T-cell (primary cell): ENCODE measurements around the gene ANO2. TPM values are rescaled to one million over a fixed set of nuclear protein-coding genes. Genes with fewer than 3 reads are reported as not detected.
A peak's percentile ranks its signal among the peaks of the same experiment; 100 is the strongest.

ENCODE experiments used
- ATAC-seq, 4 experiments: fragments of 200-7000 bp in 3 of 4; fragments of 150-1000 bp in 1 of 4; cut with Tn5 transposase; replicated peaks in 1 of 4; 1 replicate in 3 of 4; 2 replicates in 1 of 4; pipeline ENCODE4 v1.10.0; 2021; ENCODE audit warnings: moderate library complexity in 3 of 4, mild to moderate bottlenecking in 2 of 4, moderate number of reproducible peaks in 1 of 4
- CTCF ChIA-PET, 2 donors: fragments of 300-600 bp; sonication (Branson Sonifier 250); formaldehyde crosslinking; loops; one replicate each; lab custom pipeline; 2022; ENCODE audit warnings: antibody characterized with exemption in 2 of 2; lab: Charles Lee
- POLR2A ChIA-PET, 2 donors: fragments of 300-600 bp; sonication (Branson Sonifier 250); formaldehyde crosslinking; loops; one replicate each; lab custom pipeline; 2022; ENCODE audit warnings: antibody characterized with exemption in 2 of 2; lab: Charles Lee
- DNase-seq, 35 experiments: peaks; one replicate each; pipeline versions ENCODE4 v3.0.0 to v3.0.0-alpha.2; 2013 to 2023
- H3K27ac ChIP-seq: one replicate; pipeline ENCODE4 v1.5.1; 2013; ENCODE audit warnings: low read length
- H3K27me3 ChIP-seq, 2 experiments: replicated peaks in 1 of 2; 1 replicate in 1 of 2; 2 replicates in 1 of 2; pipeline versions ENCODE4 v1.6.1 to v1.7.0; 2013; ENCODE audit warnings: low read length in 1 of 2, mixed read lengths in 1 of 2; ENCODE audit not compliant: control insufficient read depth in 2 of 2, insufficient read depth in 2 of 2; ENCODE audit errors: extremely low read depth in 1 of 2
- H3K36me3 ChIP-seq, 2 donors: 1 replicate in 1 of 2; 2 replicates in 1 of 2; pipeline versions ENCODE4 v1.6.1 to v1.7.0; 2013; ENCODE audit warnings: low read length in 1 of 2; ENCODE audit not compliant: control insufficient read depth in 2 of 2, insufficient read depth in 1 of 2; ENCODE audit errors: extremely low read depth in 1 of 2
- H3K4me1 ChIP-seq, 2 experiments: 1 replicate in 1 of 2; 2 replicates in 1 of 2; pipeline versions ENCODE4 v1.6.1 to v1.7.0; 2013; ENCODE audit warnings: low read length in 2 of 2, mixed read lengths in 1 of 2; ENCODE audit not compliant: insufficient read depth in 2 of 2, control insufficient read depth in 1 of 2; ENCODE audit errors: extremely low read depth in 1 of 2
- H3K4me3 ChIP-seq, 2 donors: 1 replicate in 1 of 2; 2 replicates in 1 of 2; pipeline versions ENCODE4 v1.5.1 to v1.7.0; 2013; ENCODE audit warnings: mild to moderate bottlenecking in 2 of 2, low read length in 1 of 2, moderate library complexity in 1 of 2; ENCODE audit not compliant: control insufficient read depth in 1 of 2; ENCODE audit errors: extremely low read depth in 1 of 2
- H3K9me3 ChIP-seq: 2 replicates; pipeline ENCODE4 v1.7.0; 2013
- H3K27ac Mint-ChIP-seq, 2 donors: one replicate each; pipeline ENCODE4 v1.8.0; 2020 to 2021; ENCODE audit warnings: mild to moderate bottlenecking in 2 of 2, mixed read lengths in 2 of 2
- H3K27me3 Mint-ChIP-seq, 2 donors: one replicate each; pipeline ENCODE4 v1.8.0; 2021 to 2022; ENCODE audit warnings: mixed read lengths in 2 of 2
- H3K36me3 Mint-ChIP-seq: one replicate; pipeline ENCODE4 v1.8.0; 2021; ENCODE audit warnings: mixed read lengths
- H3K4me1 Mint-ChIP-seq, 3 donors: one replicate each; pipeline ENCODE4 v1.8.0; 2020 to 2022; ENCODE audit warnings: mixed read lengths in 3 of 3, mild to moderate bottlenecking in 1 of 3
- H3K4me3 Mint-ChIP-seq, 3 donors: one replicate each; pipeline ENCODE4 v1.8.0; 2020 to 2022; ENCODE audit warnings: mild to moderate bottlenecking in 3 of 3, mixed read lengths in 3 of 3, moderate library complexity in 3 of 3
- H3K9me3 Mint-ChIP-seq, 3 donors: one replicate each; pipeline ENCODE4 v1.8.0; 2020 to 2022; ENCODE audit warnings: mixed read lengths in 3 of 3
- WGBS: methylation state at CpG from one replicate; pipeline ENCODE4 v1.1.5; 2013; ENCODE audit warnings: missing lambda C conversion rate; ENCODE audit not compliant: insufficient coverage; 5-methylcytosine and 5-hydroxymethylcytosine counted together
- total RNA-seq, 35 experiments: library from RNA in 6 of 35; stranded (reverse) in 6 of 35; fragments of 120-200 nt in 1 of 35; gene quantifications; one replicate each; pipeline versions ENCODE4 v1.2.1 to v1.2.4 and lab custom pipeline; 2013 to 2026

The ANO2 gene
- total RNA-seq, 5 donors from 2014 or later (not counting 1 experiment from before 2014, with no cell fraction given): not detected

GRCh38 chr12:5516371-5517241, 428.5 kb downstream of the ANO2 start:
- ChIA-PET POLR2A (no interaction called here), CTCF (no interaction called here)
- Mint-ChIP-seq H3K9me3 (no peaks in the 10 kb centered on the region), H3K27me3 (peaks cover 0 to 15% of the 10 kb centered on the region in 2 donors), H3K27ac (no peak overlapping the region), H3K4me1 (no peaks in the 10 kb centered on the region), H3K36me3 (no peaks in the 10 kb centered on the region), H3K4me3 (no peak overlapping the region)
- DNase-seq: no peak
- ATAC-seq: peak in 1 of 4 experiments; percentile 13
- 64% methylated on average over 1 of the region's 8 CpGs for WGBS
- Histone ChIP-seq H3K4me3 (no peak overlapping the region), H3K36me3 (no peaks in the 10 kb centered on the region), H3K27ac (no peak overlapping the region), H3K27me3 (peaks cover 0 to 14% of the 10 kb centered on the region in 2 experiments), H3K4me1 (no peaks in the 10 kb centered on the region), H3K9me3 (no peaks in the 10 kb centered on the region)

GRCh38 chr12:5515458-5515857, 429.6 kb downstream of the ANO2 start:
- Histone ChIP-seq H3K27ac (no peak overlapping the region), H3K27me3 (peaks cover 0 to 19% of the 10 kb centered on the region in 2 experiments), H3K36me3 (no peaks in the 10 kb centered on the region), H3K9me3 (no peaks in the 10 kb centered on the region), H3K4me1 (no peaks in the 10 kb centered on the region), H3K4me3 (no peak overlapping the region)
- H3K36me3 Mint-ChIP-seq: no peaks in the 10 kb centered on the region
- ATAC-seq (no peak), DNase-seq (no peak)
- no peak overlapping the region for H3K4me3 Mint-ChIP-seq
- H3K27me3 Mint-ChIP-seq: peaks cover 7 to 26% of the 10 kb centered on the region in 2 donors
- H3K27ac Mint-ChIP-seq: no peak overlapping the region
- POLR2A ChIA-PET: no interaction called here
- 91% methylated on average over 1 of the region's 1 CpG for WGBS
- H3K4me1 Mint-ChIP-seq: no peaks in the 10 kb centered on the region
- CTCF ChIA-PET: interaction anchor here in 1 of 2 donors (0.7 kb wide), 1 partner anchor 10 kb away, joined by 4 read pairs; no protein-coding TSS in a partner anchor
- H3K9me3 Mint-ChIP-seq: no peaks in the 10 kb centered on the region

GRCh38 chr12:5514545-5514944, 430.5 kb downstream of the ANO2 start:
- no CpG with 5 or more reads among the region's 4 CpGs for WGBS
- Histone ChIP-seq H3K4me1 (no peaks in the 10 kb centered on the region), H3K9me3 (no peaks in the 10 kb centered on the region), H3K36me3 (no peaks in the 10 kb centered on the region), H3K4me3 (no peak overlapping the region), H3K27me3 (peaks cover 2 to 19% of the 10 kb centered on the region in 2 experiments), H3K27ac (no peak overlapping the region)
- CTCF ChIA-PET: no interaction called here
- Mint-ChIP-seq H3K27me3 (peaks cover 8 to 23% of the 10 kb centered on the region in 2 donors), H3K36me3 (no peaks in the 10 kb centered on the region), H3K9me3 (no peaks in the 10 kb centered on the region), H3K4me3 (no peak overlapping the region), H3K27ac (no peak overlapping the region), H3K4me1 (no peaks in the 10 kb centered on the region)
- POLR2A ChIA-PET: no interaction called here
- DNase-seq: no peak
- ATAC-seq: no peak

GRCh38 chr12:5514016-5514415, 431.0 kb downstream of the ANO2 start:
- DNase-seq (no peak), ATAC-seq (no peak)
- Histone ChIP-seq H3K9me3 (no peaks in the 10 kb centered on the region), H3K27me3 (peaks cover 2 to 19% of the 10 kb centered on the region in 2 experiments), H3K36me3 (no peaks in the 10 kb centered on the region), H3K4me1 (no peaks in the 10 kb centered on the region), H3K4me3 (no peak overlapping the region), H3K27ac (no peak overlapping the region)
- no peak overlapping the region for H3K4me3 Mint-ChIP-seq
- no peak overlapping the region for H3K27ac Mint-ChIP-seq
- WGBS: 91% methylated on average over 5 of the region's 6 CpGs
- H3K36me3 Mint-ChIP-seq: no peaks in the 10 kb centered on the region
- H3K27me3 Mint-ChIP-seq: peaks cover 8 to 23% of the 10 kb centered on the region in 2 donors
- CTCF ChIA-PET: no interaction called here
- H3K9me3 Mint-ChIP-seq: no peaks in the 10 kb centered on the region
- POLR2A ChIA-PET: no interaction called here
- no peaks in the 10 kb centered on the region for H3K4me1 Mint-ChIP-seq

GRCh38 chr12:5513406-5513805, 431.7 kb downstream of the ANO2 start:
- ChIA-PET CTCF (no interaction called here), POLR2A (no interaction called here)
- no peak for ATAC-seq
- Mint-ChIP-seq H3K4me1 (no peaks in the 10 kb centered on the region), H3K27ac (no peak overlapping the region), H3K27me3 (peaks cover 8 to 23% of the 10 kb centered on the region in 2 donors), H3K9me3 (no peaks in the 10 kb centered on the region), H3K4me3 (no peak overlapping the region), H3K36me3 (no peaks in the 10 kb centered on the region)
- Histone ChIP-seq H3K9me3 (no peaks in the 10 kb centered on the region), H3K4me1 (no peaks in the 10 kb centered on the region), H3K36me3 (no peaks in the 10 kb centered on the region), H3K27me3 (peaks cover 2 to 19% of the 10 kb centered on the region in 2 experiments), H3K27ac (no peak overlapping the region), H3K4me3 (no peak overlapping the region)
- 80% methylated on average over 1 of the region's 4 CpGs for WGBS
- peak in 1 of 35 experiments; percentile 3 for DNase-seq
